ENCODE data around the gene EXOC5.
A peak's percentile ranks its signal among the peaks of the same experiment; 100 is the strongest.

EXOC5 gene, protein sequence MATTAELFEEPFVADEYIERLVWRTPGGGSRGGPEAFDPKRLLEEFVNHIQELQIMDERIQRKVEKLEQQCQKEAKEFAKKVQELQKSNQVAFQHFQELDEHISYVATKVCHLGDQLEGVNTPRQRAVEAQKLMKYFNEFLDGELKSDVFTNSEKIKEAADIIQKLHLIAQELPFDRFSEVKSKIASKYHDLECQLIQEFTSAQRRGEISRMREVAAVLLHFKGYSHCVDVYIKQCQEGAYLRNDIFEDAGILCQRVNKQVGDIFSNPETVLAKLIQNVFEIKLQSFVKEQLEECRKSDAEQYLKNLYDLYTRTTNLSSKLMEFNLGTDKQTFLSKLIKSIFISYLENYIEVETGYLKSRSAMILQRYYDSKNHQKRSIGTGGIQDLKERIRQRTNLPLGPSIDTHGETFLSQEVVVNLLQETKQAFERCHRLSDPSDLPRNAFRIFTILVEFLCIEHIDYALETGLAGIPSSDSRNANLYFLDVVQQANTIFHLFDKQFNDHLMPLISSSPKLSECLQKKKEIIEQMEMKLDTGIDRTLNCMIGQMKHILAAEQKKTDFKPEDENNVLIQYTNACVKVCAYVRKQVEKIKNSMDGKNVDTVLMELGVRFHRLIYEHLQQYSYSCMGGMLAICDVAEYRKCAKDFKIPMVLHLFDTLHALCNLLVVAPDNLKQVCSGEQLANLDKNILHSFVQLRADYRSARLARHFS

DNA sequence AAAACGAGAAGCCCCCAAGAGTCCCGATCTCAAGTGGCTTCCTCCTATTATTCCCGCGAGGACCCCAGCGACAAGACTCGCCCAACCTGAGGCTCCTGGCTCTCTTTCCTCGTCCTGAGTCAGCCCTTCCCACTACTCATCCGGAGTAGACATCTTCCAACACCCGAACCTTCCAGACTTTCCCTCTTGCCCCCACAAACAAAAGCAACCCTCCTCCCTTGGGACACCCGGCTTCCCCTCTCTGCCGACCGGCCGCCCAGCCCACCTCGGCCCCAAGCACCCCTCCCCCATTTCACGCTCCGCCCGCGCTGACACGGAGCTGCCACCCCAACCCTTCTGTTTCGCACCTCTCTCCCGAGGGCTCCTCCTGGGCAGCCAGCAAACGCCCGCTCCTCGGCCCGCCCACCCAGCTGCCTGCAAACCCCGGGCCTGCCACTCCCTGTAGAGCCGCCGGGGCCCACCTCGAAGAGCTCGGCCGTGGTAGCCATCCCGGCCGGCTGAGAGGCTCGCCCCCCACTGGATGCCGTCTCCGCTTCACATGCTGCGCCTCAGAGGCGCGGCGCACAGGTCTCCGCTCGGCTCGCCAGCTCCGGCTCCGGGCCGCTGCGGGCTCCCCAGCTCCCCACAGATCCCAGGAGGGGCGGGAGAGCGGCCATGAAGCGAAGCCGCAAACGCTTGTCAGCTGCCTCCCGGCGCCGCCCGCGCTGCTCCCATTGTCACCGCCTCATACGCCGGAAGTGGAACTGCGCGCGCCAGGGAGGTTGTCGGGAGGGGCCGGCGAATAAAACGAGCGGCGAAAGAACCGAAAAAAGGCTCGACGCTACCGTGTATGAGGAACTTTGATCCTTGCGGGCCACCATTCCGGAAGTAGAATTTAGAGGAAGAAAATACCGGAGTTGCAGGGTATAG is at the start of gene EXOC5, which contains the start of gene AP5M1:
EXOC5 (minus strand) TSS at position 745 of the 909 bp plus-strand sequence; CDS start at position 488, 257 bp downstream.
AP5M1 (plus strand) TSS at position 811 of the 909 bp plus-strand sequence. CDS start 344 bp downstream, outside the sequence.
- peak; percentile 83 to 84 for DNase-seq (ENCODE audit: low read depth in 1 of 2, low spot score in 1 of 2)

- peak; percentile 44 to 50 for DNase-seq (ENCODE audit: low read depth in 1 of 2, low spot score in 1 of 2)
Observed at GRCh38 chr14:57317248-57317833, 48.6 kb upstream of the EXOC5 start.

GRCh38 chr14:57314396-57315089 is 45.8 kb upstream of the EXOC5 start:
- no peak for DNase-seq (ENCODE audit: low read depth in 1 of 2, low spot score in 1 of 2)

GRCh38 chr14:57302883-57303282 is 34.2 kb upstream of the EXOC5 start:
- DNase-seq (ENCODE audit: low read depth in 1 of 2, low spot score in 1 of 2), result no peak

DNA sequence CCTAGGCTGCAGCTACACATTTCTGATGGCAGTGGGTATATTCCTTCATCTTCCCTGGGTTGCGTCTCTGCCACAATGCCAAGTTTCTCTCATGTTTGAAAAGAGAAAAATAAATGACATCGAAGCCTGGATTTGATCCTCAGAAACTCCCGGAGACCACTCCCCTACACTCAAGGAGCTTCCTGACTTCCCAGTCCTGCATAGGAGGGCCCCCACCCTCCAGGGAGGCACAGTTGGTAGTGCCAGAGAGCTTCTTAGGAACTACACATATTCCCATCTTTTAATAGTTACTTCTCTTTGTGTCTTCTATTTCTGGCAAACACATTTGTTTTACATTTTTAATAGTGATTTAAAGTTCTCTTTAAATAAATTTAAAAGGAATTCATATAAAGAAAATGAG is 30.8 kb upstream of the EXOC5 start:
- DNase-seq (ENCODE audit: low read depth in 1 of 2, low spot score in 1 of 2), result no peak

- DNase-seq (ENCODE audit: low read depth in 1 of 2, low spot score in 1 of 2), result no peak
Observed at GRCh38 chr14:57297852-57298251, 29.1 kb upstream of the EXOC5 start.

DNA sequence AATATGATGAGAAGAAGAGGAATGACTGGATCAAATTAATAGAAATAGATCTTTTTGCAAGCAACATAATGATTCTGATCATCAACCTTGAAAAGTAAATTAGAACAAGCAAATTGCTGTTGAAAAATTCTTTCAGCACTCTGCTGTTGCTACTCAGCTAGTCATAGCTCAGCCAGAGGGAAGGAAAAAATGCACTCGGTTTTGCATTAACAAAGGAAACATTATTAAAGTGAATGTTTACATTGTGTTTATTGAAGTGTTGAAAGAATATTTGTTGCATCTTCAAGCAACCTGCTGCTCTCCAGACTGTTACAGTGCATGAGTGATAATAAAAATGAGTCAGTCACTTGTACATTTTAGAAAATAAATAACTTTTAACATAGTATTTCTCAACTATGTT is 26.5 kb upstream of the EXOC5 start:
- no peak for DNase-seq (ENCODE audit: low read depth in 1 of 2, low spot score in 1 of 2)

GRCh38 chr14:57293866-57294837 is 25.4 kb upstream of the EXOC5 start:
- no peak for DNase-seq (ENCODE audit: low read depth in 1 of 2, low spot score in 1 of 2)

- DNase-seq (ENCODE audit: low read depth in 1 of 2, low spot score in 1 of 2), result no peak
Observed at GRCh38 chr14:57291692-57292647, 23.3 kb upstream of the EXOC5 start.

- DNase-seq (ENCODE audit: low read depth in 1 of 2, low spot score in 1 of 2), result no peak
Observed at GRCh38 chr14:57290751-57291150, 22.0 kb upstream of the EXOC5 start.

- DNase-seq (ENCODE audit: low read depth in 1 of 2, low spot score in 1 of 2), result no peak
Observed at GRCh38 chr14:57287745-57288144, 19.0 kb upstream of the EXOC5 start.

- no peak for DNase-seq (ENCODE audit: low read depth in 1 of 2, low spot score in 1 of 2)
Observed at GRCh38 chr14:57277062-57277461, 8.4 kb upstream of the EXOC5 start.

DNA sequence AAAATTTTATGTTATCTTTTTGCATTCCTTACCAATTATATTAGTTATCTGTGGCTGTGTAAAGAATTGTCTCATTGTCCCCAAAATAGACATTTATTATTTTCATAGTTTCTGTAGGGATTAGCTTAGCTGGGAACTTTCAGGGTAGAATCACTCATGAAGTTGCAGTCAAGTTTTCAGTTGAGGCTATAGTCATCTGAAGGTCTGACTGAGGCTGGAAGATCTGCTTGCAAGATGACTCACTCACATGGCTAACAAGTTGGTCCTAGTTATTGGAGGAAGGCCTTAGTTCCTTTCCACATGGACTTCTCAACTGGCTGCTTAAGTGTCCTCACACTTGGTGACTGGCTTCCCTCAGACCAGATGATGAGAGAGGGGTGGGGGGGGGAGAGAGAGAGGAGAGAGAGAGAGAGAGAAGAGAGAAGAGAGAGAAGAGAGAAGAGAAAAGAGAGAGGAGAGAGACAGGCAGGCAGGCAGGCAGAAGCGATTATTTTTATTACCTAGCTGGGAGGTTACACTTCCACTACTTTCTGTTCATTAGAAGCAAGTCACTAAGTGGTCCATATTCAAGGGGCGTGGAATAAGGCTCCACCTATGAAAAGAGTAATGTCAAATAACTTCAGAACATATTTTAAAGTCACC is 6.4 kb upstream of the EXOC5 start:
- no peak for DNase-seq (ENCODE audit: low read depth in 1 of 2, low spot score in 1 of 2)

- no peak for DNase-seq (ENCODE audit: low read depth in 1 of 2, low spot score in 1 of 2)
Observed at GRCh38 chr14:57274551-57274950, 5.8 kb upstream of the EXOC5 start.

DNA sequence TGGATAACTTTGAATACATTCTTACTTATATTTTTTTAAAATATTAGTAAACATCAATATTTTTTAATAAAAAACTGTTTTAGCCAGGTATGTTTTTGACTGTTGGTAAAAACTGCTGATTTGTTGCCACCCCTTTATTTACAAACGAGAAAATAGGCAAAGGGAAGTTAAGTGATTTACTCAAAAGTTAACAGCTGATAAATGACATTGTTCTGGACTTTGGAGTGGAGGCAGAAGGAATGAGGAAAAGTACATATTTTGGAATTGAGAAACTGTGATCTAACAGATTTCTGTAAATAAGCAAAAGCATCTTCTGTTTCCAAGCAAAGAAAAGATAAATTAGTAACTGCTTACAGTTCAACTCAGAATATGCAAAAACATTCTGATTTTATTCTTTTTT is 4.5 kb upstream of the EXOC5 start:
- no peak for DNase-seq (ENCODE audit: low read depth in 1 of 2, low spot score in 1 of 2)

- no peak for DNase-seq (ENCODE audit: low read depth in 1 of 2, low spot score in 1 of 2)
Observed at GRCh38 chr14:57266065-57266464, 2.6 kb downstream of the EXOC5 start.

DNA sequence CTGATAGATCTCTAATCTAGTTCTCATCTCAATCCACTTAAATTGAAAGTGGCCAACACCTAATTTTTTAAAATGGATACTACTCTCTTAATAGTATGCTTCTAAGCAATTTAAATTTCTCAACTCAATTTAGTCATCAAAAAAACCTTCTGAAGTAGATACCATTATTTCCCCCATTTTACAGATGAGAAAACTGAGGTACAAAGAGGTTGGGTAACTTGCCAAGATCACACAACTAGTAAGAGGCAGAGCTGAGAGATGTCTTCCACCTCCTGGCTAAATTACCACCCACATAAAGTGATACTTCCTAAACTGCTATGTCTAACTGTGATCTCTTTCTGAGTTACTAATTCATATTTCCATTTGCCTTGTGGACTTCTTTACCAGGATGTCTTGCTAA is 6.6 kb downstream of the EXOC5 start:
- DNase-seq (ENCODE audit: low read depth in 1 of 2, low spot score in 1 of 2), result no peak

DNA sequence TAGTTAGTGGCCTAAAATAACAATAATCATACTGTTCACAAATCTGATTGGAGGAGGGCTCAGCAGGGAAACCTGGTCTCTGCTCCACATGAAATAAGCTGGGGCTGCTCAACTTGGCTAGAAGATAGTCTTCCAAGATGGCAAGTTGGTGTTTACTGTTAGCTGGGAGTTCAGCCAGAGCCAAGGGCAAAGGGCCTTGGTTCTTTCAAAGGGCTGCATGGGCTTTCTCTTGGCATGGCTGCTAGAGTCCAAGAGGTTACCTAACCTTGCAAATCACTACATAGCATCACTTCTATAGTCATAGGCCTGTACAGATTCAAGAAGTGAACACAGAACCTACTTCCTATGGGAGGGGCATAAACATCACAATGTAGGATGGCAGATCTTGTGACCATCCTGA is 7.1 kb downstream of the EXOC5 start:
- DNase-seq (ENCODE audit: low read depth in 1 of 2, low spot score in 1 of 2), result no peak
